Neutrophil (primary cell): Measurements from ENCODE around the gene LAPTM5.

Experiments used
- H3K27ac ChIP-seq: fragments of 200-600 bp; sonication (generic); 2 replicates; pipeline ENCODE4 v1.5.1; 2016; ENCODE audit warnings: mild to moderate bottlenecking, moderate library complexity
- H3K27me3 ChIP-seq: fragments of 200-600 bp; sonication (generic); 2 replicates; pipeline ENCODE4 v1.6.0; 2016; ENCODE audit warnings: mild to moderate bottlenecking
- H3K36me3 ChIP-seq: fragments of 200-600 bp; sonication (generic); 2 replicates; pipeline ENCODE4 v1.5.1; 2017
- H3K4me1 ChIP-seq, 2 experiments: fragments of 200-600 bp in 1 of 2; sonication (generic) in 1 of 2; 1 replicate in 1 of 2; 2 replicates in 1 of 2; pipeline versions ENCODE4 v1.5.1 to v1.6.1; 2013 to 2016; ENCODE audit warnings: low read depth in 1 of 2, low read length in 1 of 2, mild to moderate bottlenecking in 1 of 2, moderate library complexity in 1 of 2; ENCODE audit not compliant: control insufficient read depth in 1 of 2, insufficient read depth in 1 of 2
- H3K4me3 ChIP-seq, 2 experiments: fragments of 200-600 bp in 1 of 2; sonication (generic) in 1 of 2; 1 replicate in 1 of 2; 2 replicates in 1 of 2; pipeline ENCODE4 v1.5.1; 2013 to 2016; ENCODE audit warnings: low read depth in 1 of 2, low read length in 1 of 2, mild to moderate bottlenecking in 1 of 2, moderate library complexity in 1 of 2
- H3K9me3 ChIP-seq: fragments of 200-600 bp; sonication (generic); 2 replicates; pipeline ENCODE4 v1.5.1; 2016
- CTCF ChIP-seq: fragments of 200-600 bp; sonication (generic); IDR thresholded peaks from 2 replicates; pipeline ENCODE4 v1.5.1; 2016; ENCODE audit warnings: antibody characterized with exemption

The LAPTM5 gene

GRCh38 chr1:30760596-30761324, 3.2 kb upstream of the LAPTM5 start:
- H3K4me3 ChIP-seq: no peak overlapping the region
- H3K27ac ChIP-seq: peak overlapping the region; percentile 72
- no peaks in the 10 kb centered on the region for H3K9me3 ChIP-seq
- H3K4me1 ChIP-seq: peaks cover 49 to 65% of the 10 kb centered on the region in 2 experiments
- no peaks in the 10 kb centered on the region for H3K27me3 ChIP-seq
- peaks cover 7% of the 10 kb centered on the region for H3K36me3 ChIP-seq
- TF ChIP-seq CTCF: peak; percentile 10

- peaks cover 13% of the 10 kb centered on the region for H3K36me3 ChIP-seq
- peaks cover 58 to 75% of the 10 kb centered on the region in 2 experiments for H3K4me1 ChIP-seq
- peak overlapping the region; percentile 72 for H3K27ac ChIP-seq
- no peaks in the 10 kb centered on the region for H3K9me3 ChIP-seq
- no peaks in the 10 kb centered on the region for H3K27me3 ChIP-seq
- TF ChIP-seq CTCF: no peak
- H3K4me3 ChIP-seq: no peak overlapping the region
Observed at GRCh38 chr1:30759718-30760281, 2.2 kb upstream of the LAPTM5 start.

- Histone ChIP-seq H3K27me3 (no peaks in the 10 kb centered on the region), H3K4me3 (peak overlapping the region; percentile 95 to 98), H3K27ac (peak overlapping the region; percentile 100), H3K9me3 (no peaks in the 10 kb centered on the region), H3K36me3 (peaks cover 13% of the 10 kb centered on the region), H3K4me1 (peaks cover 67 to 84% of the 10 kb centered on the region in 2 experiments)
- TF ChIP-seq CTCF: no peak
Observed at GRCh38 chr1:30758785-30759380, 1.3 kb upstream of the LAPTM5 start.

- Histone ChIP-seq H3K4me3 (peak overlapping the region; percentile 95 to 98), H3K9me3 (no peaks in the 10 kb centered on the region), H3K36me3 (peaks cover 18% of the 10 kb centered on the region), H3K4me1 (peaks cover 74 to 87% of the 10 kb centered on the region in 2 experiments), H3K27me3 (no peaks in the 10 kb centered on the region), H3K27ac (peak overlapping the region; percentile 100)
- TF ChIP-seq CTCF: no peak
Observed at GRCh38 chr1:30758121-30758688, 631 bp upstream of the LAPTM5 start.

GRCh38 chr1:30756545-30757351, 826 bp downstream of the LAPTM5 start:
- TF ChIP-seq CTCF: peak; percentile 66
- Histone ChIP-seq H3K4me1 (peaks cover 89 to 97% of the 10 kb centered on the region in 2 experiments), H3K36me3 (peaks cover 32% of the 10 kb centered on the region)

More at GRCh38 chr1:30756545-30757351, 826 bp downstream of the LAPTM5 start:
- H3K9me3 ChIP-seq: no peaks in the 10 kb centered on the region
- peak overlapping the region; percentile 95 to 98 for H3K4me3 ChIP-seq
- H3K27ac ChIP-seq: peak overlapping the region; percentile 100
- H3K27me3 ChIP-seq: no peaks in the 10 kb centered on the region
